Heart left ventricle (tissue), 16 donors: ENCODE data around the gene NFAT5. TPM values are rescaled to one million over a fixed set of nuclear protein-coding genes. Genes with fewer than 3 reads are reported as not detected.

Experiments used
- ATAC-seq, 4 donors: fragments of 200-7000 bp; cut with Tn5 transposase; one replicate each; pipeline ENCODE4 v1.9.1; 2020 to 2022; ENCODE audit warnings: moderate library complexity in 4 of 4, mild to moderate bottlenecking in 3 of 4, moderate number of reproducible peaks in 1 of 4
- DNase-seq, 5 donors: peaks; one replicate each; pipeline ENCODE4 v3.0.0-alpha.2; 2020
- H3K27ac ChIP-seq, 12 donors: fragments of 200-600 bp; sonication (generic) in 4 of 12; one replicate each; pipeline versions ENCODE4 v1.5.0 to v1.8.0; 2016 to 2022; ENCODE audit warnings: mild to moderate bottlenecking in 2 of 12
- H3K27me3 ChIP-seq, 9 donors: fragments of 200-600 bp; sonication (generic) in 2 of 9; one replicate each; pipeline versions ENCODE4 v1.5.1 to v1.8.0; 2016 to 2022; ENCODE audit warnings: mild to moderate bottlenecking in 3 of 9
- H3K36me3 ChIP-seq, 9 donors: fragments of 200-600 bp; sonication (generic) in 2 of 9; one replicate each; pipeline versions ENCODE4 v1.5.0 to v1.8.0; 2018 to 2022; ENCODE audit warnings: mild to moderate bottlenecking in 2 of 9
- H3K4me1 ChIP-seq, 12 donors: fragments of 200-600 bp; sonication (generic) in 4 of 12; one replicate each; pipeline versions ENCODE4 v1.5.0 to v1.8.0; 2016 to 2022; ENCODE audit warnings: mild to moderate bottlenecking in 3 of 12
- H3K4me3 ChIP-seq, 12 donors: fragments of 200-600 bp; sonication (generic) in 4 of 12; one replicate each; pipeline versions ENCODE4 v1.5.0 to v1.8.0; 2017 to 2022; ENCODE audit warnings: mild to moderate bottlenecking in 9 of 12, moderate library complexity in 4 of 12
- H3K9me3 ChIP-seq, 12 donors: fragments of 200-600 bp; sonication (generic) in 4 of 12; one replicate each; pipeline versions ENCODE4 v1.5.0 to v1.8.0; 2016 to 2022; ENCODE audit warnings: mild to moderate bottlenecking in 1 of 12
- CTCF ChIP-seq, 12 donors: fragments of 200-600 bp; sonication (generic) in 4 of 12; IDR thresholded peaks; one replicate each; pipeline versions ENCODE4 v1.5.0 to v1.8.0; 2018 to 2022; ENCODE audit warnings: antibody characterized with exemption in 12 of 12, mild to moderate bottlenecking in 5 of 12
- POLR2A ChIP-seq, 2 donors: fragments of 450-650 bp; IDR thresholded peaks; one replicate each; pipeline ENCODE4 v1.6.1; 2017; ENCODE audit warnings: antibody characterized with exemption in 2 of 2, mild to moderate bottlenecking in 2 of 2, moderate library complexity in 2 of 2
- WGBS, 4 donors: extraction: QIAGEN DNeasy Blood & Tissue Kit in 2 of 4; methylation state at CpG; one replicate each; pipeline versions ENCODE4 v1.1.5 to v1.1.7; 2013 to 2018; 5-methylcytosine and 5-hydroxymethylcytosine counted together
- intact Hi-C, 10 donors: fragments of 100-400 bp; cut with DNase I; formaldehyde crosslinking; loops; one replicate each; pipeline versions ENCODE4 v1.11.1 to v1.14.2; 2022
- polyA plus RNA-seq, 2 donors: library from polyadenylated mRNA; stranded (reverse); fragments of 200-250 nt; gene quantifications; one replicate each; pipeline ENCODE4 v1.2.3, GENCODE V29; 2013
- total RNA-seq, 9 donors: library from RNA; depleted of rRNA in 2 of 9; stranded (reverse); fragments of >200 nt in 2 of 9; fragmentation: NEBNext Ultra II Directional in 3 of 9; extraction: Animal tissue kit (Norgen Biotek cat#: 25700) in 3 of 9; gene quantifications; one replicate each; pipeline versions ENCODE4 v1.1.0 to v1.2.4, GENCODE V29; 2016 to 2023
- donor health status: ischemic (EF 13 %, LVEDD 7.1; RV severe dilation, severe dysfunction).
- donor health status: healthy with polysubstance abuse.
- donor health status: DM: no; HTN: yes; CAD: no.
- donor health status: DM: no; HTN: no; CAD: no.
- donor health status: ischemic (EF 25% LVEDD 6.9; RV normal size, moderate dysfunction).
- donor health status: ischemic (EF 25% LVEDD 5.7; RV mildly dilated, moderate dysfunction).
- donor health status: healthy.
- donor health status: DM: yes; HTN: yes; CAD: no.
- donor health status: ischemic (EF 35%, LVEDD 5.7; RV mildly dilated, moderate dysfunction).
- donor health status: nonischemic (EF 11% LVEDD 7.7; RV severe dilation, severe dysfunction).
- donor health status: DM: yes; HTN: yes; CAD: no.
- donor health status: PGD.
- donor health status: ischemic (EF 29% LVEDD 5.4; RV normal size, mild dysfunction).
- donor health status: nonischemic (EF 23%, LVEDD 6.1; RV moderate dilation, normal function).

Gene NFAT5
- total and polyA plus RNA-seq, 11 donors, result 4.9 to 30.5 (median 20.6) TPM

- Histone ChIP-seq H3K36me3 (peaks cover 0 to 72% (median 65%) of the 10 kb centered on the region in 9 donors), H3K9me3 (no peaks in the 10 kb centered on the region), H3K27ac (peak overlapping the region in 8 of 12 donors; percentile 15 to 64 (median 48)), H3K4me1 (peaks cover 0 to 28% (median 10%) of the 10 kb centered on the region in 12 donors), H3K27me3 (no peaks in the 10 kb centered on the region), H3K4me3 (no peak overlapping the region)
- DNase-seq (no peak), ATAC-seq (no peak)
- 70 to 79% (median 74%) methylated on average over 8 of the region's 8 CpGs for WGBS, 4 donors
- TF ChIP-seq CTCF (IDR thresholded peaks at IDR 0.05) (no peak), POLR2A (IDR thresholded peaks at IDR 0.05) (no peak)
- intact Hi-C loops, result no loop called here
Observed at GRCh38 chr16:69741519-69741918, 175.8 kb downstream of the NFAT5 start.

- TF ChIP-seq CTCF (IDR thresholded peaks at IDR 0.05) (no peak), POLR2A (IDR thresholded peaks at IDR 0.05) (no peak)
- Histone ChIP-seq H3K4me1 (peaks cover 0 to 21% (median 9%) of the 10 kb centered on the region in 12 donors), H3K36me3 (peaks cover 0 to 79% (median 71%) of the 10 kb centered on the region in 9 donors), H3K9me3 (no peaks in the 10 kb centered on the region), H3K27ac (peak overlapping the region in 9 of 12 donors; percentile 15 to 64 (median 48)), H3K4me3 (peak overlapping the region in 2 of 12 donors; percentile 12 to 16), H3K27me3 (no peaks in the 10 kb centered on the region)
- WGBS, 4 donors, result 68 to 78% (median 74%) methylated on average over 41 of the region's 41 CpGs
- ATAC-seq (peak in 3 of 4 donors; percentile 60 to 66 (median 65)), DNase-seq (peak; percentile 76 to 87 (median 84))
- intact Hi-C loops, result loop anchor here in 1 of 10 donors (2.0 kb wide), 1 partner anchor 17 kb away; no protein-coding TSS in a partner anchor
Observed at GRCh38 chr16:69741951-69742904, 176.5 kb downstream of the NFAT5 start.

GRCh38 chr16:69744363-69745231 lies 178.8 kb downstream of the NFAT5 start:
- intact Hi-C loops, result no loop called here
- no peaks in the 10 kb centered on the region for H3K27me3 ChIP-seq
- peaks cover 0 to 17% (median 9%) of the 10 kb centered on the region in 12 donors for H3K4me1 ChIP-seq
- peaks cover 0 to 98% (median 94%) of the 10 kb centered on the region in 9 donors for H3K36me3 ChIP-seq
- ATAC-seq (no peak), DNase-seq (no peak)
- no peak overlapping the region for H3K27ac ChIP-seq
- H3K4me3 ChIP-seq, result no peak overlapping the region
- WGBS, 4 donors, result 93 to 96% (median 95%) methylated on average over 35 of the region's 35 CpGs
- no peak for TF ChIP-seq POLR2A (IDR thresholded peaks at IDR 0.05)
- TF ChIP-seq CTCF (IDR thresholded peaks at IDR 0.05), result no peak
- no peaks in the 10 kb centered on the region for H3K9me3 ChIP-seq
